ENCODE measurements around the gene PITRM1.

The PITRM1 gene

DNA sequence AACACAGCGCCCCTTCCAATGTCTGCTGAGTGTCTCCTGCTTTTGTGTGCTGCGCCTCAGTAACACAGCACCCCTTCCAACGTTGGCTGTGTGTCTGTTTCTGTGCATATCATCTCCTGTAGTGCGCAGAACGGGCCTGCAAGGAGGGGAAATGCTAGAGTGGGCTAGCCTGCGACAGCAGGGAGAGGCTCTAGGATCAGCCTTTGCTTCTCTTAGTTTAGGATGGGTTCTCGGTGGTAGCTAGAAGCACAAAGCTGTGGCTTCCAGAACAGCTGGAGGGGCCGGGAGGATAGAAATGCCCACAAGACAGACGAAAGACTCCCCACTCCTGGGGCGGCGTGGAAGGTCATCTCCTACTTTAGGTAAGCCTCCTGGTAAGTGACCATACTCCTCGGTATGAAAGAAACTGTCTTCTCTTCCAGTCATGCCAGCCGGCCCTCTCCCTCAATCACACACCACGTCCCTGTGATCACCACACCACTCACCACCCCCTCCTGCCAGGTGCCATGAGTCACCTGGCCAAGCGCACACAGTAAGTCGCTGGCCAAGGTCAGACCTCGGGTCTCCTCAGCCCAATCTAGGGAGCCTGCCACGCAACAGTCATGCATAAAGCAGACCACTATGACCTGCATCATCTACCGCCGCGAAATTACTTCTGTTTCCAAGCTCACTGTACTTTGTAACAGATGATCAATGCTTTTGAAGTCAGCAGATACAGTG lies 4.8 kb downstream of the PITRM1 start:
- no peak for DNase-seq

DNA sequence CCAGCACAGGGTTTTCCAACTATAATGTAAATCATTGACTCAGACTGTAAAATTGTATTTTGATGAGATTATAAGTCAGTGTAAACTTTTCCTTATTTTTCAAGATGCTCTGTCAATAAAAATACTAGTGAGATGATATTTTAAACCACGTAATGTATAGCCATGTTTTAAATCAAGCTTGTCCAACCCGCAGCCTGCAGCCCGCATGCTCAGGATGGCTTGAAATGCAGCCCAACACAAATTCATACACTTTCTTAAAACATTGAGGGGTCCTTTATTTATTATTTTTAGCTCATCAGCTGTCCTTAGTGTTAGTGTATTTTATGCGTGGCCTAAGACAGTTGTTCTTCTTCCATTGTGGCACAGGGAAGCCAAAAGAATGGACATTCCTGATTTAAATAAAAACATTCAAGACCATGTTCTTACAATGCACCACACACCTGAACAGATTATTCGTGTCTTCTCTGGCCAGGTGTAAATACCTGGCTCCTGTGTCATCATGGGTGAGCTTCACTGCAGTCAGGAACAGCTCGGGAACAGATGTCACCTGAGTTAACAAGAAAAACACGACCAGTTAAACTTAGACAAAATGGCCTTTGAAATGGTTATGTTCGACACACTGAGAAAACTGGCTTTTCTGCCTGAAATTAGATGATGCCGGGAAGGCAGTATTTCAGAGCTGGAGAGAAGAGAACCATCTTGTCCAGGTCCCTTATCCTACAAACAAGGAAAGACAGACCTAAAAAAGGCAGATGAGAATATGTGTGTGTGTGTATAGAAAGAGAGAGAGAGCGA lies 5.9 kb downstream of the PITRM1 start:
- DNase-seq, result no peak

DNA sequence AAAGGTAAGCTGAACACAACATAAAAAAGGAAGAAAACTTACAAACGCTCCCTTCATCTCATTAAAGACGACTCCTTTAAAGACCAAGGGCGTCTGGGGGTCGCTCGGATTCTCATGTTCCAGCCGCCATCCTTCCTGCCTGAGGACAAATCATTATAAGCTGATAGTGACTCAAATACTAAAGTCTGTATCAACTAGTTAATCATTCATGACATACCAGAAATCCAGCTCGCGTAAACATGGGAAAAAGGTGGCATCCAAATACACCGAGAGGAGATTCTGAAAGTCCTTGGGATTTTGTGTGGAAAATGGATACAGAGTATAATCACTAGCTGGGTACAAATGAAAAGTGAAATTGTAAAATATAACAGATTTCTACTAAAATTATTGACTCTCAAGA lies 7.4 kb downstream of the PITRM1 start:
- no peak for DNase-seq

DNA sequence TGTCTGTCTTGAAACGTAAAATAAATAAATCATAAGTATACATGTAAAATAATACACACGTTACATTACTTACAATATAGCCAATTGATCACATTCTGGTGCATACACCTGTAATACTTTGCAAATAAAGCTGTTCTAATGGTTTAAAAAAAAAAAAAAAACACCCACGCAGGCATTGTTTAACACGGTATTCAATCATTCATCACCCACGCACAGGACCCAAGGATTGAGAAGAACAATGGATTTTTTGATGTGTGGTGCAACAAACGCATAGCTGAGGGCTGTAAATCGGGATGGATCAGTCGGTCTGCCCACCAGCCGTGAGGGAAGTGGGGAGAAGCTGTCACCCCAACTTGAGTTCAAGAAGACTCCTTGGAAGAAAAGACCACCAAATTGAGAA lies 8.7 kb downstream of the PITRM1 start:
- DNase-seq, result no peak

DNA sequence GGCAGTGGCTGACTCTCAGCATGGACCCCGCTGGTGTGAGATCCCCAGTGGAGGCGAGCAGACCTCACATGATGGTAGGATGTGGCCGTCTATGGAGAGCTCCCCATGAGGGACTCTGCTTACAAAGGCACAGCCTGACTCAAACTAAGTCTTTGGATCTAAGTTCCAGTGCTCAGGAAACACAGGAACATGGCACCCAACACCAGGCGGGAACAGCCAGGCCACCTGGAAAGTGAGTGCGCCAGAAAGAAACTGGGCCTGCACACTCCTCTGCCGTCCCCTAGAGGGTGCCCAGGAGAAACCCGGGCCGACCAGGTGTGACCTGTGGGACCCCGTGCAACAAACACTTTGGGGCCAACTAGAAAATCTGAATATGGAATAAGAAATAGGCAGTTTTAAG lies 10.0 kb downstream of the PITRM1 start:
- DNase-seq, result no peak

DNA sequence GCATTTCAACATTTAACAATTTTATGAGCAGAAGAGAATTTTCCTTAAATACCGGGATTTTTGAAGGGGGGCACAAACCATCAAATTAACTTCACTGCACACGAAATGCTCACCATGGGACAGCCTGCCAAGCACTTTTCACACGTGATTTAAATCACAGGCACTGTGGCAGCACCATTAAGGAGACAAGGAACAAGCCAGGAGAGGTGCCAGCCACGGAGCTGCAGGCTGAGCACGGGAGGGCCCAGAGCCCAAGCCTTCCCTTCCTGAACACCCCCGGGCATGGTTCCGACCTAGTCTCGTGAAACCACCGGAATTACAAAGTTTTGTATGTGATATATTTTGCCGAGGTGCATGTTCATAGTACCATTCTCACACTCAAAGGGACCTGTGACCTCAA lies 13.4 kb downstream of the PITRM1 start:
- DNase-seq, result no peak

DNA sequence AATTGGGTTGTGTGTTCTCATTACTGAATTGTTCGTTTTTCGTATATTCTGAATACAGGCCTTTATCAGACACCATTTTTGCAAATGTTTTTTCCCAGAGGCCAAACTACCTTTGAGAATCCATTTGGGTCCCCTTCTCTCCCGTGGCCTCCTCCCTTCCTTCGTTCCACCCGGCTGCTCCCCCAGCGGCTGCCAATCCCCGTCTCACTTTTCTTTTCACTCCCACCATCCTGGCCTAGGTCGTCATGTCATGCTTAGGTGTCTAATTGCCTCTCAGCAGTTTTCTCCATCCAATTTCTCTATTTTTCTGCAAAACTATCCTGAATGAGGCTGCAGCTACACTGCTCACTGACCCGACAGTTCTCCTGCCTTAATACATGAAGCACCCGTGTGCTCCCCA lies 17.9 kb downstream of the PITRM1 start:
- no peak for DNase-seq

DNA sequence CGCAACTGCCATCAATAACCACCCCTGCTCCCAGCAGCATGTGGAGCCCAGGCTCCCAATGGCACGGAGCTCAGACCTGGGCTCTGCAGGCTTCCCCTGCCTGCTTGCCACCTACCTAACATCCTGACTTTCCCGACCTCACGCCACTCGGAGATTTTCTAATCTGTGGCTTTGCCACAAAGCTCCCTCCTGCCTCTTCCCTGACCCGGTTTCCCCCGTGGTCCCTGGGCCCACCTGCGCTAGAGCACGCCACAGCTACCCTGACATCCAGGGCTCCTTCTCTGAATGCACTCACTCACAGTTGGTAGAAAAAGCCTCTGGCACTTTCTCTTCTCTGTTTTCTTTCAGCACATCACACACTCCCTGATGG lies 20.0 kb downstream of the PITRM1 start:
- no peak for DNase-seq

DNA sequence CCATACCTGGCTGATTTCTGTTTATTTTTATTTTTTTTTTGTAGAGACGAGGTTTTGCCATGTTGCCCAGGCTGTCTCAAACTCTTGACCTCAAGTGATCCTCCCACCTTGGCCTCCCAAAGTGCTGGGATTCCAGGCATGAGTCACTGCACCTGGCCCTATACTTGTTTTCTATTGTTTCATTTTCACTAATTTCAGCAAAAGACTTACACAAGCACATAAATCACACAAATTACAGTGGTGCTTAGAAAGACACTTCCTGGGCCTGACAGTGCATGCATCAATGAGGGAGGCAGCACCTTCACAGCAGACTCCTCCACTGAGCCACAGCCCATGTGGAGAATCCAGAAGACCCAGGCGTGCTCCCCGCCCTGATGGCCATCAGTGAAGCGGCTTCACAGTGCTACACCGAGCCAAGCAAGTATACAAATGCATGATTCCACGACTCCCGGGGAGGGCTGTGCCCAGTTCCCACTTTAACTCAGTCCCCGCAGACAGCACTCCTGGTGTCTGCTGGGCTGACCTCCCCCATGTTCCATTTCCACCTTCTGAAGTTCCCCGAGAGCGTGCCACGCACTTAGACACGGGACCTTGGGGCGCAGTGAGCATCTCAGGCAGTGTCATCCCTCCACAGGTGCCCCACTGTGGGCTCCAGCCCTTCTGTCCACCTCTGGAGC lies 20.6 kb downstream of the PITRM1 start:
- no peak for DNase-seq

DNA sequence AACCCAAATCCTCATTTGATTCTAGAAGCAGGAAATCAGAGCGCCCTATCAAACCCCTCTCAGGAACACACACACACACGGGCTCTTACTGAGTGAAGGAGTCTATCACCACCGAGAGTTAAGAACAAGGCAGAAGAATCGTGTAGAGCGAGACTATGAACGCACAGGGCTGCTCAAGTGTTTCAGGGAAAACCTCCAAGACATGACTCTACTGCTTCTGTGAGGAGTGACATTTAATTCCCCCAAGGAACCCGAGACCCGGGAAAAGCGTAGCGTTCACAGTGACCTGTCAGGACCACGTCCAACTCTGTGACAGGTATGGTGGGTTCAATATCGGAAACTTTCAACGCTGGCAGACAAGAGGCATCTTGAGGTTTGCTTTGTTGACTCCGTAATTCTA lies 21.6 kb downstream of the PITRM1 start:
- no peak for DNase-seq

DNA sequence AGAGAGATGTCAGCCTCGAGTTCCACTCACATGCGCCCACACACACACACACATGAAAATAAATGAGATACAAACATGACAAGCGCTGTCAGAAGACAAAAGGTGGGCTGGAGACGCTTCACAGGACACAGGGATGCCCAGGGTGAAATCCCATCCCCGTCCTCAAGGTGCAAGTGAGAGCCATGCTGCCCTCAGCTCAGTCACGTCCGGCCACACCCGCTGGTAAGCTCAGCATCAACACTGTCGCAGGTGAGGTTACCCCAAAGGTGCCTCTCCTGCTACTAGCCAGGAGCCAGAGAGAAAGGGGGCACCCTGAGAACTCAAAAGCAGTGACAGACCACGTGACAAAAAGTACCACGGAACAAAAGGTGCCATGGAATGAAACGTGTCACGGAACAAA lies 22.2 kb downstream of the PITRM1 start:
- no peak for DNase-seq

DNA sequence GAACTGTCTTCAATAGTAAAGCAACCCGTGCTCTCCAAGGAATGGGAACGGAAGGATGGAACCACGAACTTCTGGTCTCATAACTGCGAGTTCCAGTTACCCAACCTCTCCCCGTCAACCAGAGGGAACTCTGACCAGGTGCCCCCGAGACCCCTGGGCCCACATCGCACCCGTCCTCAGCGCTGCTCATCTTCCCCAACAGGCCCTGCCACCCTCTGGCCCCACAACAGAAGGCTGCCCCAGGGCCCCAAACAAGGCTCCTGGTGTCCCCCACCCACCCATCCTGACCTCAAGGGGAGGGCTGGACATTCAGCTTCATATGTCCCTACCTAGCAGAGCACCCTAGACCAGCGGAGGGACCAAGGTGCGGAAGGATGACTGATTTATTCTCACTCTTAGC lies 22.7 kb downstream of the PITRM1 start:
- DNase-seq, result no peak

DNA sequence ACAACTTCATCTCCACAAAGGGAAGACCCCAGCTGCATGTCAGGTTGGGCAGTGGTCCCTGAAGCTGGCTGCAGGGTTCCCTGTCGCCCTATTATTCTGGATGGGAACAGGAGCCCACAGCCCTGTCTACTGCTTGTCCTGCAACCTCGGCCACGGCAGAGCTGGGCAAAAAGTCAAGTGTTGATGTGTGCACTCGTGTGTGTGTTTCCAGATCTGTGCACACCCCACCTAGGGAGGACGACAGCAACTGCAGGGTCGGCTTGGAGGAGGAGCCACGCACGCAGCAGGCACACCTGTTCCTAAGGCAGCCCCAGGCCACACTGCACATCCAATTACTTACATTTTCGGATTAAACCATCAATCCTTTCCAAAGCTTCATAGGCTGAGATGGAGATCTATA lies 23.6 kb downstream of the PITRM1 start:
- no peak for DNase-seq

DNA sequence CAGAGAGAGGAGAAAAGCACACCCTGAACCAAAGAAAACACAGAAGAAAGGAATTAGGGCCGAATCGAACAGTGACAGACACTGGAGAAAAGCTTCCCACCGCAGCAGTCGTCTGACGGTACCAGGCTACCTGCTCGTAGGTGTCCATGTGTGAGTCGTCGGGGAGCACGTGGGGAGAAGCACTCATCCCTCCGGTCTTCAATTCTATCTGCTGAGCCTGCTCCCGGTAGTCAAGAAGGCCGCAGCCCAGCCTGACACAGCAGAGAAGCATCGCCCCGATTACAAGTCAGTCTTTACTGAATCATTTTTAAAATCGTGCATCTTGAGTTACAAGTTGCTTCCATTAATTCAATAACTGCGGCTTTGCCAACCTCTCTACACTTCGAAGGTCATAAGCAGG lies 24.5 kb downstream of the PITRM1 start:
- DNase-seq, result no peak

DNA sequence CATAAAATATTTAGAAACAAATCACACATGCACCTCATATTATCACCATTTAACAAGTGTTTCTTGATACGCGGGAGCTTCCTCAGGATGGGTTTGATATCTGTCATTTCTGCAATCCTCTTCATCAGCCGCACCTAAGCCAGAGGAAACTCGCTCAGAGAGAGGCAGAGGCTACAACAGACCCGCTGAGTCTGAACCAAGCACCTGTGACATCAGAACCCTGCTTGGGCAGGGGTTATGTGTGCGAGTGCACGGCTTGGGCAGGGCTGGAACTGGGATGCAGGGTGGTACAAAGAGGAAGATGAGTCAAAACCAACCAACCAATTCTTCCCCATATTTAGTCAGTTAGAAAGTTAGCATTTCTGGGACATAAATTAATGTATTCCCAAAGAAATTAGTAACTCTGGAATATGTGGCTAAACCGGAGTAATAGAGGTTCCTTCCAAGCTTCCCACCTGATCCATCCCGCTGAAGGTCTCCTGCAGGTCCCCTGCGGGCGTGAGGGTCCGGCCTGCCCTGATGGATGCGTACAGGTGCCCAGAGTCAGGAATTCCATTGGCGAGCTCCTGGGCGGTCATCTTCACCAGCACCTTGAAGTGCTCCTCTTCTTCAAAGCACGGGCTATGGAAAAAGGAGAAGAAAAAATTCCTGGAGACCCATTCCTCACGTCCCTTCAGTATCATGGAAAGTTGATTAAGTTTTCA lies 25.3 kb downstream of the PITRM1 start:
- no peak for DNase-seq

DNA sequence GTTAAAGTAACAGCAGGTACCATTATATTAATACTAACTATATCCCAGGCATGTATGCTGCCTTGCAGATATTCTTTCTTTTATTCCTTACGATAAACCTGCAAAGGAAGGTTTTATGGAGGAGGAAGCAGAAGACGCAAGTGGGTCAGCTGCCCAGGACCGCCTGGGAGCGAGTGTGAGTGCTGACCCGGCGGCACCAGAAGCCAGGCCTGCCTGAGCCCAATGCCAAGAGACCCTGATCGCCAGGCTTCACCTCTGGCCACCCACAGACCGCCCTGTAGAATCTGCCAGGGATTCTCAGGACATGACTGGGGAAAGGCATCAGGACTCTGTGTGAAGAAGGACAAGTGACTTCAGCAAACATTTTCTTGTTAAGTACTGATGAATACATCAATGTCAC lies 26.3 kb downstream of the PITRM1 start:
- no peak for DNase-seq

DNA sequence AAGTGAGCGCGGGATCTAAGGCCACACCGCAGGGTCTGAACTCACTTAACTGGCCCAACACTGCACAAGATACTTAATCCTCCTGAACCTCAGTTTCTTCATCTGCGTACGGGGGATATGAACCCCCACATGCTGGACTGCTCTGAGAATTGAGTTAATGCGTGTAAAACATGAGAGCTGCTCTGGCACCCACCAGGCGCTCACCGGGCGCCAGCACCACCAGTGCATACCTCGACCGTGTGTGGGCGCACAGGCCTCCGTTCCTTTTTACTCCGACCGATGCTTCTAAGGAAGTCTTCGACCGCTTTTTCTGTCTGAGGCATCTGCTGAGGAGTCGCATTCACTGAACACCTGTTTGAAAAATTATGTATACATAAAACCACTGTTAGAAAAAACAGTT lies 27.2 kb downstream of the PITRM1 start:
- no peak for DNase-seq

DNA sequence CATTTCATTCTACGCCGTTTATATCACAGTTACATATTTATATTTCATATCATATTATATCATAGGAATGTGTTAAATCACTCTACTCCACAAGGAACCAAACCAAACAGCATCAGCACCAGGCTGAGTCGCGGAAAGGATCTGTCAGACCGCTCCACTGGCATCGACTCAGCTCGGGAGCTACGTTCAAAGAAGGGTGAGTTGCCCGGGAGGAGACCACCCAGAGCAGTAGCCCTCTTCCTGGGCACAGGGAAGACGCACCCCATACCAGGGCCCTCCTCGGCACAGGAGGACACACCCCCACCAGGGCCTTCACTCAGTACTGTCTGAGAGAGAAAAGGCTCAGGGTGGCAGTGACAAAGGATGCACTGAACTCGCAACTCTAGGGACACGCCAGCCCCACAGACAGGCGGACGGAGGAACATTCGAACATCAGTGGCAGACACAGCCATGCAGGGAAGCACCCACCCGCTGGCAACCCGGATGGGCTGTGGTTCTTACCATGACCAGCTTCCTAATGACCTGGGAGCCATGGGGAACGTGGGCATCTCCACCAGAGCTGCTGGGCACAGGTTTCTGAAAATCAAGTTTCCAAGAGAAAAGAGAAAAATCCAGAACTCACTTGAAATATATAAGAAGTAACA lies 28.7 kb downstream of the PITRM1 start:
- no peak for DNase-seq

DNA sequence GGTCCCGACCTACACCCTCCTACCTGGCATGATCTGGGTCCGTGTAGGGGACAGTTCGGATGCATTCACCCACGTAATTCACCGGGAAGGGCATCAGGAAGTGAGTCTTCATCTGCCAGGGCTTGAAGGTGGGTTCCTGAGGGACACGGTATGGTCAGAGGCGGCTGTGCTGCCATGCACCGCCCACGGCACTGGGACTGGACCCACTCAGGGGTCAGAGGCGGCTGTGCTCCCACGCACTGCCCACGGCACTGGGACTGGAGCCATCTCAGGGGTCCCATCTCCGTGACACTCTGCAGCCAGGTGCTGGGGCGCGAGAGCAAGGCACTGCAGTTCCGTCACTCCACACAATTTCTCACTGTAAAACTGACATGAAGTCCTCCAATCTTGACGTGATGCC lies 29.2 kb downstream of the PITRM1 start:
- no peak for DNase-seq

DNA sequence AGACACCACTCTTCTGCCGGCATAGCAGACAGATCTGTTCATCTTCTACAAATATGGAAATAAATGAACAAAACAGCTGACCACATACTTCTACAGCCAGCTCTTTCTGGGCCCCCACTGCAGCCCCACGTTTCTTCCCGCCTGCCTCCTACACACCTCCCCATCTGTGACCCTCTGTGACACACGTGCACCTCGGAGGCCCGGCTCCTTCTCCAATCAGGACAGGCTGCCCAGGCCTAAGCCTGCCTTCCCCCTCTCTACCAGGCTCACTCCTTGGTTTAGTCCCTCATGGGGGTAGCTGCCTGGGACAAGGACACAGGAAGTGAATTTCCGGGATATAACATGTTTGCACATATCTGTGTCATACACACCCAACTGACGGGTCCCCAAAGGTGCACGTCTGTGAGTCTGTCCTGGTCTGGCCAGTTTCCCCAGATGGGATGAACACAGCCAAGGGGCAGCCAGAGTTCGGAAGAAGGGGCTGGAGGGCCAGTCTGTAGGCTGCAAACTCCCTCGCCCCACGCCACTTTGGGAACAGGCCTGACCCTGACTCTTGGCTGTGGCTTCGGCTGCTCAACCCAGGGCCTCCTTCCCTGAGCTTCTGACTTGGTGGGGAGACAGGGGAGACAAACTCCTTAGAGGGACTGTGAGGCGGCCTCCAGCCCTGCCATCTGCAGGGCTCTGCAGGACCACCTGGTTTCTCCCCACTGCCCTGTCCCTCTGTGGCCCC lies 30.3 kb downstream of the PITRM1 start:
- no peak for DNase-seq

All from hypothalamus (tissue), 51 donors.